ENCODE data around the gene FAM170A.

Gene FAM170A

GRCh38 chr5:119680080-119680479, 50.7 kb downstream of the FAM170A start:
- Histone ChIP-seq H3K4me1 (ENCODE audit: insufficient read depth, poor library complexity, severe bottlenecking) (no peaks in the 10 kb centered on the region), H3K9me3 (ENCODE audit: severe bottlenecking) (no peaks in the 10 kb centered on the region), H3K27ac (ENCODE audit: poor library complexity, severe bottlenecking) (no peak overlapping the region), H3K4me3 (ENCODE audit: severe bottlenecking) (no peak overlapping the region), H3K36me3 (ENCODE audit: low read depth) (no peaks in the 10 kb centered on the region), H3K27me3 (ENCODE audit: insufficient read depth, poor library complexity, severe bottlenecking) (no peaks in the 10 kb centered on the region)
- TF ChIP-seq, protein P1, sequence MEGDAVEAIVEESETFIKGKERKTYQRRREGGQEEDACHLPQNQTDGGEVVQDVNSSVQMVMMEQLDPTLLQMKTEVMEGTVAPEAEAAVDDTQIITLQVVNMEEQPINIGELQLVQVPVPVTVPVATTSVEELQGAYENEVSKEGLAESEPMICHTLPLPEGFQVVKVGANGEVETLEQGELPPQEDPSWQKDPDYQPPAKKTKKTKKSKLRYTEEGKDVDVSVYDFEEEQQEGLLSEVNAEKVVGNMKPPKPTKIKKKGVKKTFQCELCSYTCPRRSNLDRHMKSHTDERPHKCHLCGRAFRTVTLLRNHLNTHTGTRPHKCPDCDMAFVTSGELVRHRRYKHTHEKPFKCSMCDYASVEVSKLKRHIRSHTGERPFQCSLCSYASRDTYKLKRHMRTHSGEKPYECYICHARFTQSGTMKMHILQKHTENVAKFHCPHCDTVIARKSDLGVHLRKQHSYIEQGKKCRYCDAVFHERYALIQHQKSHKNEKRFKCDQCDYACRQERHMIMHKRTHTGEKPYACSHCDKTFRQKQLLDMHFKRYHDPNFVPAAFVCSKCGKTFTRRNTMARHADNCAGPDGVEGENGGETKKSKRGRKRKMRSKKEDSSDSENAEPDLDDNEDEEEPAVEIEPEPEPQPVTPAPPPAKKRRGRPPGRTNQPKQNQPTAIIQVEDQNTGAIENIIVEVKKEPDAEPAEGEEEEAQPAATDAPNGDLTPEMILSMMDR (IDR thresholded peaks at IDR 0.05; ENCODE audit: poor library complexity, severe bottlenecking), result no peak
- DNase-seq (ENCODE audit: low spot score) (no peak), ATAC-seq (ENCODE audit: low read depth) (no peak)

- no peaks in the 10 kb centered on the region for H3K4me1 ChIP-seq (ENCODE audit: insufficient read depth, poor library complexity, severe bottlenecking)
- no peaks in the 10 kb centered on the region for H3K27me3 ChIP-seq (ENCODE audit: insufficient read depth, poor library complexity, severe bottlenecking)
- H3K36me3 ChIP-seq (ENCODE audit: low read depth), result no peaks in the 10 kb centered on the region
- no peak for ATAC-seq (ENCODE audit: low read depth)
- DNase-seq (ENCODE audit: low spot score), result no peak
- no peak overlapping the region for H3K4me3 ChIP-seq (ENCODE audit: severe bottlenecking)
- no peaks in the 10 kb centered on the region for H3K9me3 ChIP-seq (ENCODE audit: severe bottlenecking)
- TF ChIP-seq, protein P1 (IDR thresholded peaks at IDR 0.05; ENCODE audit: poor library complexity, severe bottlenecking), result no peak
- no peak overlapping the region for H3K27ac ChIP-seq (ENCODE audit: poor library complexity, severe bottlenecking)
Observed at GRCh38 chr5:119681734-119682133, 52.4 kb downstream of the FAM170A start.

DNA sequence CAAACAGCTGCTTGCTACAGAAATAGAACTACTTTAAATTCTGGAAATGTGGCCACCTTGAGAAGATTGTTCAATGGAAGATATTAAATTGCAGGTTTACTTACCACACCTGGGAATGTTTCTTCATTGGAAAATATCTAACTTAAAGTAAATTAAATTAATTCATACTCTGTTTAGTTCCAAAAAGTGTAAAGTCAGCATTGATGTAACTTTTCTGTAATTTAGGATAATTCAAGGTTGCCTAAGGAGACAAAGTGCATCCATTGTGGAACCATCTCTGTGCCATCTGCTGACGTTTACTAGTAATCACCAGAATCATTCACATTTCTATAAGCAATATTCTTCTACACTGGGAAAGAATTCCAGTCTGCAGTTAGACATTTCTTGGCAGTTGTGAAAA, 53.0 kb downstream of the FAM170A start:
- Histone ChIP-seq H3K36me3 (ENCODE audit: low read depth) (no peaks in the 10 kb centered on the region), H3K27me3 (ENCODE audit: insufficient read depth, poor library complexity, severe bottlenecking) (no peaks in the 10 kb centered on the region), H3K4me3 (ENCODE audit: severe bottlenecking) (no peak overlapping the region), H3K27ac (ENCODE audit: poor library complexity, severe bottlenecking) (no peak overlapping the region), H3K9me3 (ENCODE audit: severe bottlenecking) (no peaks in the 10 kb centered on the region), H3K4me1 (ENCODE audit: insufficient read depth, poor library complexity, severe bottlenecking) (no peaks in the 10 kb centered on the region)
- TF ChIP-seq, protein P1 (IDR thresholded peaks at IDR 0.05; ENCODE audit: poor library complexity, severe bottlenecking), result no peak
- DNase-seq (ENCODE audit: low spot score) (no peak), ATAC-seq (ENCODE audit: low read depth) (no peak)

Data from RWPE2 (cell line).